ENCODE data around the gene CMIP. TPM values are rescaled to one million over a fixed set of nuclear protein-coding genes. Genes with fewer than 3 reads are reported as not detected.

CMIP gene
- total RNA-seq, 2 donors from 2014 or later = 30.1 to 95.1 TPM

- no peak overlapping the region for H3K4me3 ChIP-seq
- no peak for DNase-seq (ENCODE audit: low spot score)
- no peaks in the 10 kb centered on the region for H3K27me3 ChIP-seq (replicated peaks; ENCODE audit: insufficient read depth)
- no peak overlapping the region for H3K27ac ChIP-seq
- intact Hi-C loops (cut with DNase I) = no loop called here
- 86% methylated on average over 20 of the region's 22 CpGs for WGBS
- H3K9me3 ChIP-seq = no peaks in the 10 kb centered on the region
- TF ChIP-seq POLR2AphosphoS5 (IDR thresholded peaks at IDR 0.05) = no peak
- TF ChIP-seq CTCF (IDR thresholded peaks at IDR 0.05) = no peak
- no peak for TF ChIP-seq POLR2A (IDR thresholded peaks at IDR 0.05)
- no peaks in the 10 kb centered on the region for H3K36me3 ChIP-seq
- no peaks in the 10 kb centered on the region for H3K4me1 ChIP-seq (replicated peaks)
Measured at GRCh38 chr16:81486540-81487061, 42.0 kb downstream of the CMIP start.

GRCh38 chr16:81487301-81487720, 42.7 kb downstream of the CMIP start:
- Histone ChIP-seq H3K27ac (no peak overlapping the region), H3K9me3 (no peaks in the 10 kb centered on the region), H3K27me3 (replicated peaks; ENCODE audit: insufficient read depth) (no peaks in the 10 kb centered on the region)

GRCh38 chr16:81488687-81489411, 44.2 kb downstream of the CMIP start:
- Histone ChIP-seq H3K27me3 (replicated peaks; ENCODE audit: insufficient read depth) (no peaks in the 10 kb centered on the region), H3K4me3 (no peak overlapping the region), H3K27ac (no peak overlapping the region), H3K9me3 (no peaks in the 10 kb centered on the region), H3K36me3 (no peaks in the 10 kb centered on the region), H3K4me1 (replicated peaks) (peaks cover 4% of the 10 kb centered on the region)
- WGBS = 86% methylated on average over 7 of the region's 7 CpGs
- intact Hi-C loops (cut with DNase I) = no loop called here
- TF ChIP-seq POLR2A (IDR thresholded peaks at IDR 0.05) (no peak), CTCF (IDR thresholded peaks at IDR 0.05) (no peak), POLR2AphosphoS5 (IDR thresholded peaks at IDR 0.05) (no peak)
- DNase-seq (ENCODE audit: low spot score) = no peak

More at GRCh38 chr16:81487301-81487720, 42.7 kb downstream of the CMIP start:
- no peaks in the 10 kb centered on the region for H3K36me3 ChIP-seq
- H3K4me1 ChIP-seq (replicated peaks) = no peaks in the 10 kb centered on the region
- no peak for TF ChIP-seq CTCF (IDR thresholded peaks at IDR 0.05)
- TF ChIP-seq POLR2A (IDR thresholded peaks at IDR 0.05) = no peak
- no peak for TF ChIP-seq POLR2AphosphoS5 (IDR thresholded peaks at IDR 0.05)
- intact Hi-C loops (cut with DNase I) = no loop called here
- DNase-seq (ENCODE audit: low spot score) = no peak
- WGBS = 90% methylated on average over 14 of the region's 14 CpGs
- H3K4me3 ChIP-seq = no peak overlapping the region

GRCh38 chr16:81489547-81490267, 45.1 kb downstream of the CMIP start:
- TF ChIP-seq POLR2AphosphoS5 (IDR thresholded peaks at IDR 0.05) (no peak), POLR2A (IDR thresholded peaks at IDR 0.05) (no peak), CTCF (IDR thresholded peaks at IDR 0.05) (no peak)
- peaks cover 8% of the 10 kb centered on the region for H3K4me1 ChIP-seq (replicated peaks)

More at GRCh38 chr16:81489547-81490267, 45.1 kb downstream of the CMIP start:
- intact Hi-C loops (cut with DNase I) = no loop called here
- Histone ChIP-seq H3K4me3 (no peak overlapping the region), H3K36me3 (no peaks in the 10 kb centered on the region), H3K9me3 (no peaks in the 10 kb centered on the region), H3K27ac (no peak overlapping the region), H3K27me3 (replicated peaks; ENCODE audit: insufficient read depth) (no peaks in the 10 kb centered on the region)
- DNase-seq (ENCODE audit: low spot score) = no peak
- 42% methylated on average over 12 of the region's 12 CpGs for WGBS

Data from prostate gland (tissue), 2 donors.